OCI-LY7 (cell line): Measurements from ENCODE around the gene MSH3.

ENCODE experiments used
- EZH2phosphoT487 ChIP-seq: fragments of 200-600 bp; sonication (generic); IDR thresholded peaks from 2 replicates; pipeline ENCODE4 v1.6.1; 2018; ENCODE audit warnings: low read depth, borderline replicate concordance, mild to moderate bottlenecking, mixed run types, antibody characterized with exemption, low read length, moderate library complexity, mixed read lengths
- TF ChIP-seq, protein P1 (sequence below): fragments of 200-600 bp; sonication (generic); conservative IDR thresholded peaks from 2 replicates; pipeline ENCODE4 v1.5.1; 2014; ENCODE audit warnings: mild to moderate bottlenecking, antibody characterized with exemption, low read length, moderate library complexity, mixed read lengths

GRCh38 chr5:80707645-80708044, 53.2 kb downstream of the MSH3 start:
- TF ChIP-seq, protein P1, sequence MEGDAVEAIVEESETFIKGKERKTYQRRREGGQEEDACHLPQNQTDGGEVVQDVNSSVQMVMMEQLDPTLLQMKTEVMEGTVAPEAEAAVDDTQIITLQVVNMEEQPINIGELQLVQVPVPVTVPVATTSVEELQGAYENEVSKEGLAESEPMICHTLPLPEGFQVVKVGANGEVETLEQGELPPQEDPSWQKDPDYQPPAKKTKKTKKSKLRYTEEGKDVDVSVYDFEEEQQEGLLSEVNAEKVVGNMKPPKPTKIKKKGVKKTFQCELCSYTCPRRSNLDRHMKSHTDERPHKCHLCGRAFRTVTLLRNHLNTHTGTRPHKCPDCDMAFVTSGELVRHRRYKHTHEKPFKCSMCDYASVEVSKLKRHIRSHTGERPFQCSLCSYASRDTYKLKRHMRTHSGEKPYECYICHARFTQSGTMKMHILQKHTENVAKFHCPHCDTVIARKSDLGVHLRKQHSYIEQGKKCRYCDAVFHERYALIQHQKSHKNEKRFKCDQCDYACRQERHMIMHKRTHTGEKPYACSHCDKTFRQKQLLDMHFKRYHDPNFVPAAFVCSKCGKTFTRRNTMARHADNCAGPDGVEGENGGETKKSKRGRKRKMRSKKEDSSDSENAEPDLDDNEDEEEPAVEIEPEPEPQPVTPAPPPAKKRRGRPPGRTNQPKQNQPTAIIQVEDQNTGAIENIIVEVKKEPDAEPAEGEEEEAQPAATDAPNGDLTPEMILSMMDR, result no peak
- TF ChIP-seq EZH2phosphoT487, result no peak
